Astrocyte of the cerebellum (primary cell): ENCODE data around the gene TTC1.

ENCODE experiments used
- DNase-seq: peaks from one replicate; pipeline ENCODE4 v3.0.0-alpha.2; 2011; ENCODE audit warnings: low read depth
- H3K4me3 ChIP-seq: 2 replicates; pipeline ENCODE4 v1.5.1; 2011; ENCODE audit warnings: mild to moderate bottlenecking, low read depth, low read length, moderate library complexity
- CTCF ChIP-seq: IDR thresholded peaks from 2 replicates; pipeline ENCODE4 v1.5.1; 2012; ENCODE audit warnings: low read length, low read depth, moderate library complexity, mild to moderate bottlenecking; ENCODE audit errors: missing control alignments
- in situ Hi-C: cut with HindIII; loops from 2 replicates; pipeline ENCODE4 v1.10.0; 2017; ENCODE audit warnings: low sequenced_read_pairs

TTC1 gene

DNA sequence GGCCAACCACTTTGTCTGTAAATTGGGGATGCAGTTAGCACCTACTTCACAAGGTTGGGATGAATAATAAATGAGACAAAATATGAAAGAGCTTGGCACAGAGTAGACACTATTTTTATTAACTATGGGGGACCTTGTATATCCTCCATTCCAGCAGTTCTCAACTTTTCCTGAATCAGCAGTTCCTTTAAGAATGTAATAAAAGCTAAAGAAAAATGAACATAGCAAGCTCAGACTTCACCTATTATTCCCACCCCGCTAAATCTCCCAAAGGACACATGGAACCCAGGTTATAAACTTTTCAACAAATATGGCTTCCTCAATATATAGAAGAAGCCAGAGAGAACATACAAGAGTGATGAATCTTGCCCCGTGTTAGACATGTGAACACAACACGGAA, 32.0 kb upstream of the TTC1 start:
- in situ Hi-C loops, result loop anchor here (25.0 kb wide), 2 partner anchors 540 to 690 kb away; no protein-coding TSS in a partner anchor
- no peak for DNase-seq
- H3K4me3 ChIP-seq, result no peak overlapping the region
- no peak for TF ChIP-seq CTCF

- DNase-seq, result no peak
- in situ Hi-C loops, result loop anchor here (25.0 kb wide), 2 partner anchors 541 to 691 kb away; no protein-coding TSS in a partner anchor
- H3K4me3 ChIP-seq, result no peak overlapping the region
- no peak for TF ChIP-seq CTCF
Measured at GRCh38 chr5:159978358-159978757, 30.6 kb upstream of the TTC1 start.

DNA sequence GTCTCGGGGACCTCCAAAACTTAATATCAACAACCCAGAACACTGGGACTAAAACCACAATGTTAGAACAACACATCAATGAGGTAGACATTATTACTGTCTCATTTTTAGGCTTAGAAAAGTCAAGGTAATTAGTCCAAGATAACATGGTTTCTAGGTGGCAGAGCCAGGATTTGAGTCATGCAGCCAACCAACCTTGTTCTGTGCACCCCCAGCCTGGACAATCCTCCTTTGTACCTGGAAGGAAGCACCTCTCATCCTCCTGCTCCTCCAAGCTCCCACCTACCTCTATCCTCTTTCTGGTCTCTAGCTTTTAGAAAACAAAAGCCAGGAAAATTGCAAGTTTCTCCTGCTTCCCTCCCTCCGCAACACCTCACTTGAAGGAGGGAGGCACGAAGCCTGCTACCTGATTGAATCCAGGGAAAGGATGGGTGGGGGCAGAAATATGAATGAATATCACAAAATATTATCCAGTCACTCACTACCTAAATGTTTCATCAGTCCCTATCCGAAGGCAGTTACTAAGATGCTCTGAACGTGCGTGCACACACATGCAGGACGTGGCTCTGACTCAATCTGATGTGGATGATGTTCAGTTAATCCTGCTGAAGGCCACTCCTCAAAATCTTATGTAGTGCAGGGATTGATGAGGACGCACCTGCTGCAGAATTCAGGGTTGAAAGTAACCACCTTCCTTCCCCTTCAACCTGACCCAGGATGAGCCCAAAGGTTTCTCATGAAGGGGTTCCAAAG, 26.3 kb upstream of the TTC1 start:
- in situ Hi-C loops, result loop anchor here (25.0 kb wide), 2 partner anchors 545 to 695 kb away; no protein-coding TSS in a partner anchor
- no peak overlapping the region for H3K4me3 ChIP-seq
- TF ChIP-seq CTCF, result no peak
- DNase-seq, result no peak

DNA sequence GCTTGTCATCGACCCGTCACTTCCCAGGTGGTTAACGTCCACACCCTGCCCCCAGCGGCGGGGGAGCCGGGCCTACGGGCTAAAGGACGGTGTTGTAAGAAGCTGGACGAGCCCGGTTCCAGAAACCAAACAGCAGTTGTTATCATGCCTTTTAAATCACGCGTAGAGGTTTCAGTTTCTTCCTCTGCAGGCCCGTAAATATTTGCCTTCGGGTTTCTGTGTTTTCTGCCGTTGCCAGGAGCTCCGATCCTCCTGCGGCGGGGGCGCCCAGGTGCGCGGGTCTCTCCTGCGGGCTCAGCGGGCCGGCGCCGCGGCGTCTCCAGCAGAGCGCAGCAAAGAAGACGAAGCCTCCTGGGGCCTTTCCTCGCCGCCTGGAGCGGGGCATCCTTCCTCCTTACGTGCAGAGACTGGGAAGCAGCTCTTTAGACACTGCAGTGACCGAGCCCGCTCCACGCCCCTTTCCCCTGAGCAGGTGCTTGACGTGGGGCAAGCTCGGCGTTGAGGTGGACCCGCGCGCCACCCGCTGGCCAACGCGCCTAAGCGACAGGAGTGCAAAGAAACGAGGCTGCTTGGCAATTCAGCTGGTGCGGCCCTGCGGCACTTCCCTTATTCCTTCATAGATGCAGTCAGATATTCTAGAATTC, 21.8 kb upstream of the TTC1 start:
- in situ Hi-C loops, result loop anchor here (25.0 kb wide), 2 partner anchors 550 to 700 kb away; no protein-coding TSS in a partner anchor
- no peak for DNase-seq
- TF ChIP-seq CTCF, result peak; percentile 80
- H3K4me3 ChIP-seq, result peak overlapping the region; percentile 42

DNA sequence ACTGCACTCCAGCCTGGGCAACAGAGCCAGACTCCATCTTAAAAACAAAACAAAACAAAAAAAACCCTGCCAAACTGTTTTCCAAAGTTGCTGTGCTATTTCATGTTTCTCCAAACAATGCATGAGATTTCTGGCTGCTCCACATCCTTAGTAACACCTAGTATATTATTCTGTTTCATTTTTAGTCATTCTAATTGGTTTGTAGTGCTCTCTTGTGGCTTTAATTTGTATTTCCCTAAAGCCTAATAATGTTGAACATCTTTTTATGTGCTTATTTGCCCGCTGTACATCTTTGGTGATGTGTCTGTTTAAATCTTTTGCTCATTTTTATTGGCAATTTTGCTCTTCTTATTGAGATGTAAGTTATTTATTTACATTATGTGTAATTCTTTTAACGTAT, 18.4 kb upstream of the TTC1 start:
- no peak for DNase-seq
- no peak overlapping the region for H3K4me3 ChIP-seq
- in situ Hi-C loops, result loop anchor here (25.0 kb wide), 2 partner anchors 553 to 703 kb away; no protein-coding TSS in a partner anchor
- TF ChIP-seq CTCF, result peak; percentile 2

GRCh38 chr5:159992566-159992965, 16.4 kb upstream of the TTC1 start:
- TF ChIP-seq CTCF, result no peak
- in situ Hi-C loops, result loop anchor here (25.0 kb wide), 2 partner anchors 555 to 705 kb away; no protein-coding TSS in a partner anchor
- DNase-seq, result no peak
- no peak overlapping the region for H3K4me3 ChIP-seq
